Upper lobe of left lung (tissue), 4 donors: ENCODE measurements around the gene NFIB.

Experiments used
- EP300 ChIP-seq, 4 donors: sonication (generic); formaldehyde crosslinking; IDR thresholded peaks; one replicate each; pipeline ENCODE4 v1.5.1; 2017; ENCODE audit warnings: antibody characterized with exemption in 4 of 4, control low read depth in 2 of 4
- POLR2A ChIP-seq, 4 donors: fragments of 450-650 bp; IDR thresholded peaks; one replicate each; pipeline ENCODE4 v1.5.1; 2016 to 2017; ENCODE audit warnings: antibody characterized with exemption in 4 of 4, mild to moderate bottlenecking in 2 of 4
- POLR2AphosphoS5 ChIP-seq, 2 donors: sonication (generic); formaldehyde crosslinking; IDR thresholded peaks; one replicate each; pipeline ENCODE4 v1.5.1; 2017; ENCODE audit warnings: antibody characterized with exemption in 2 of 2
- TF ChIP-seq, protein P1 (sequence below), 6 experiments: fragments of 450-650 bp in 4 of 6; fragments of 200-600 bp in 2 of 6; sonication (generic) in 2 of 6; IDR thresholded peaks; one replicate each; pipeline ENCODE4 v1.5.1; 2016 to 2019; ENCODE audit warnings: antibody characterized with exemption in 6 of 6

DNA sequence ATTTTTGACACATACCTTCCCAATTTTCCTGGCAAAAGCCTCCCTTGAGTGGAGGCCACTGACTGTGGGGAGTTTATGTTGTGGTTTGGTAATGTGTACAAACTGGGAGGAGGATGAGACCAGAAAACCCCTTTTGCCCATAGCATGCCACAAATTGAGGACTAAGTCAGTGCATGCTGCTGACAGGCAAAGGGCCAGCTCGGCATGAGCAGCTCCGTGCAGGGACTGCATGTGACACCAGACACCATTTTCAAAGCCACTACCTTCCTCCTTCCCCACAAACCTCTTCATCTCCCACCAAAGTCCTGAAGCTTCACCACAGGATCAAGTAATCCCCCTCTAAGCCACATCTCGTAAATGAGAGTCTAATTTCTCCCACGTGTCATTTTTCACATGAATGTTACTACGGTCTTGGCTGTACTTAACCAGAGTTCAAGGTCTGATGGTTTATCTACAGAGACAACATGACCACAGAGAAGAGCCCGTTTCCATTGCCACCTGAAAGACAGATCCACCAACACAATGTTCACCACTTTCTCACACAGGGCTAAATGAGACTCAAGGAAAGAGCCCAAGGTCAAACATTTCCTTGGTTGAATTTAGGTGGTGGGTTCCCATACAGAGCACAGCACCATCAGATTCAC, 106.5 kb downstream of the NFIB start:
- TF ChIP-seq, protein P1, sequence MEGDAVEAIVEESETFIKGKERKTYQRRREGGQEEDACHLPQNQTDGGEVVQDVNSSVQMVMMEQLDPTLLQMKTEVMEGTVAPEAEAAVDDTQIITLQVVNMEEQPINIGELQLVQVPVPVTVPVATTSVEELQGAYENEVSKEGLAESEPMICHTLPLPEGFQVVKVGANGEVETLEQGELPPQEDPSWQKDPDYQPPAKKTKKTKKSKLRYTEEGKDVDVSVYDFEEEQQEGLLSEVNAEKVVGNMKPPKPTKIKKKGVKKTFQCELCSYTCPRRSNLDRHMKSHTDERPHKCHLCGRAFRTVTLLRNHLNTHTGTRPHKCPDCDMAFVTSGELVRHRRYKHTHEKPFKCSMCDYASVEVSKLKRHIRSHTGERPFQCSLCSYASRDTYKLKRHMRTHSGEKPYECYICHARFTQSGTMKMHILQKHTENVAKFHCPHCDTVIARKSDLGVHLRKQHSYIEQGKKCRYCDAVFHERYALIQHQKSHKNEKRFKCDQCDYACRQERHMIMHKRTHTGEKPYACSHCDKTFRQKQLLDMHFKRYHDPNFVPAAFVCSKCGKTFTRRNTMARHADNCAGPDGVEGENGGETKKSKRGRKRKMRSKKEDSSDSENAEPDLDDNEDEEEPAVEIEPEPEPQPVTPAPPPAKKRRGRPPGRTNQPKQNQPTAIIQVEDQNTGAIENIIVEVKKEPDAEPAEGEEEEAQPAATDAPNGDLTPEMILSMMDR (IDR thresholded peaks at IDR 0.05) = no peak
- TF ChIP-seq POLR2A (IDR thresholded peaks at IDR 0.05) = no peak
- TF ChIP-seq POLR2AphosphoS5 (IDR thresholded peaks at IDR 0.05) = no peak
- no peak for TF ChIP-seq EP300 (IDR thresholded peaks at IDR 0.05)
